K562 (cell line): ENCODE measurements around the gene CFDP1. TPM values are rescaled to one million over a fixed set of nuclear protein-coding genes. Genes with fewer than 3 reads are reported as not detected.

Experiments
- BCL6 ChIP-seq: fragments of 250-450 bp; sonication (Bioruptor Pico); IDR thresholded peaks from 2 replicates; pipeline ENCODE4 v1.4.0; 2020
- CREM ChIP-seq: IDR thresholded peaks from 2 replicates; pipeline ENCODE4 v1.6.1; 2014; ENCODE audit warnings: antibody characterized with exemption, low read depth
- HNRNPL ChIP-seq: fragments of 200-400 bp; formaldehyde crosslinking; IDR thresholded peaks from 2 replicates; pipeline ENCODE4 v1.6.1; 2017; ENCODE audit warnings: low read depth, mild to moderate bottlenecking, low read length
- KDM5B ChIP-seq: fragments of 200-600 bp; sonication (generic); IDR thresholded peaks from 2 replicates; pipeline ENCODE4 v1.6.1; 2012; ENCODE audit warnings: low read depth, mild to moderate bottlenecking, moderate library complexity, low read length, control low read depth, inconsistent platforms; ENCODE audit not compliant: insufficient replicate concordance
- KLF1 ChIP-seq: fragments of 450-650 bp; IDR thresholded peaks from 2 replicates; pipeline ENCODE4 v1.6.1; 2016; ENCODE audit warnings: missing genetic modification characterization, missing compliant biosample characterization
- MCM3 ChIP-seq: fragments of 450-650 bp; IDR thresholded peaks from 2 replicates; pipeline ENCODE4 v1.6.1; 2016
- NFE2 ChIP-seq: IDR thresholded peaks from 2 replicates; pipeline ENCODE4 v1.6.1; 2014; ENCODE audit warnings: antibody characterized with exemption, low read depth
- NUFIP1 ChIP-seq: fragments of 450-650 bp; IDR thresholded peaks from 2 replicates; pipeline ENCODE4 v1.6.1; 2018; ENCODE audit not compliant: partially characterized antibody
- TBL1XR1 ChIP-seq, 2 experiments: IDR thresholded peaks; 2 replicates each; pipeline ENCODE4 v1.6.1; 2012; ENCODE audit warnings: improper control_type of control experiment in 2 of 2, low read length in 2 of 2, mild to moderate bottlenecking in 1 of 2
- ZFPM2 ChIP-seq: fragments of 250-450 bp; sonication (Bioruptor Pico); IDR thresholded peaks from 2 replicates; pipeline ENCODE4 v1.5.1; 2022; ENCODE audit warnings: mild to moderate bottlenecking
- ZNF146 ChIP-seq: IDR thresholded peaks from one replicate; pipeline ENCODE4 v1.6.1; 2018; ENCODE audit warnings: missing compliant biosample characterization; ENCODE audit not compliant: unreplicated experiment
- ZNF436 ChIP-seq: fragments of 250-450, 450-650 bp; sonication (Bioruptor Pico); formaldehyde crosslinking; IDR thresholded peaks from 2 replicates; pipeline ENCODE4 v1.7.0; 2020; ENCODE audit warnings: mild to moderate bottlenecking
- ZNF696 ChIP-seq: fragments of 250-450 bp; sonication (Bioruptor Pico); conservative IDR thresholded peaks from 2 replicates; pipeline ENCODE4 v1.4.0; 2020; ENCODE audit warnings: mild to moderate bottlenecking, moderate library complexity
- polyA plus RNA-seq, 8 experiments: library from polyadenylated mRNA; depleted of rRNA in 4 of 8; stranded (reverse) in 5 of 8; unstranded in 3 of 8; fragments of >200 nt; fragmentation: Nextera tagmentation in 2 of 8; fragmentation: Illumina TruSeq in 1 of 8; extraction: Ambion mirVana in 2 of 8; extraction: Trizol in 1 of 8; gene quantifications; 2 replicates each; pipeline versions ENCODE4 v1.2.1 to v1.2.3, GENCODE V29; 2011 to 2014; ENCODE audit warnings: inconsistent platforms in 1 of 8, missing spikeins in 1 of 8
- total RNA-seq, 7 experiments: library from RNA; depleted of rRNA in 6 of 7; stranded (reverse); fragments of >200 nt in 6 of 7; fragmentation: Illumina TruSeq in 2 of 7; extraction: Trizol in 2 of 7; gene quantifications; 2 replicates each; pipeline versions ENCODE4 v1.2.1 to v1.2.3, GENCODE V29; 2011 to 2021; ENCODE audit warnings: low replicate concordance in 1 of 7
- TF ChIP-seq, protein P1 (sequence below), 2 experiments: fragments of 450-650 bp in 1 of 2; sonication (generic) in 1 of 2; formaldehyde crosslinking; conservative IDR thresholded peaks; 2 replicates each; pipeline versions ENCODE4 v1.4.0 to v1.8.1; 2020 to 2022; ENCODE audit warnings: mild to moderate bottlenecking in 1 of 2, missing genetic modification reagents in 1 of 2
- TF ChIP-seq, protein P2 (sequence below): sonication (generic); formaldehyde crosslinking; IDR thresholded peaks from 2 replicates; pipeline ENCODE4 v1.8.1; 2023; ENCODE audit warnings: mild to moderate bottlenecking, missing genetic modification reagents
- TF ChIP-seq, protein P3 (sequence below): sonication (generic); formaldehyde crosslinking; IDR thresholded peaks from 2 replicates; pipeline ENCODE4 v1.8.1; 2023; ENCODE audit warnings: mild to moderate bottlenecking, missing genetic modification reagents
- TF ChIP-seq, protein P4 (sequence below), 3 experiments: IDR thresholded peaks in 2 of 3; conservative IDR thresholded peaks in 1 of 3; 2 replicates each; pipeline ENCODE4 v1.5.1; 2011 to 2012; ENCODE audit warnings: low read length in 3 of 3, mild to moderate bottlenecking in 3 of 3, control low read depth in 2 of 3, improper control_type of control experiment in 1 of 3, inconsistent platforms in 1 of 3, low read depth in 1 of 3, mixed read lengths in 1 of 3, moderate library complexity in 1 of 3; ENCODE audit not compliant: insufficient read depth in 2 of 3
- TF ChIP-seq, protein P5 (sequence below), 2 experiments: fragments of 450-650 bp; IDR thresholded peaks; 2 replicates each; pipeline ENCODE4 v1.6.1; 2018; ENCODE audit warnings: mild to moderate bottlenecking in 2 of 2, low read depth in 1 of 2; ENCODE audit not compliant: partially characterized antibody in 2 of 2

CFDP1 gene
- total and polyA plus RNA-seq, 9 of the 15 experiments (the other 6 are each of a cell fraction or from before 2014, with no cell fraction given): 31.5 to 78.4 (median 61.7) TPM

DNA sequence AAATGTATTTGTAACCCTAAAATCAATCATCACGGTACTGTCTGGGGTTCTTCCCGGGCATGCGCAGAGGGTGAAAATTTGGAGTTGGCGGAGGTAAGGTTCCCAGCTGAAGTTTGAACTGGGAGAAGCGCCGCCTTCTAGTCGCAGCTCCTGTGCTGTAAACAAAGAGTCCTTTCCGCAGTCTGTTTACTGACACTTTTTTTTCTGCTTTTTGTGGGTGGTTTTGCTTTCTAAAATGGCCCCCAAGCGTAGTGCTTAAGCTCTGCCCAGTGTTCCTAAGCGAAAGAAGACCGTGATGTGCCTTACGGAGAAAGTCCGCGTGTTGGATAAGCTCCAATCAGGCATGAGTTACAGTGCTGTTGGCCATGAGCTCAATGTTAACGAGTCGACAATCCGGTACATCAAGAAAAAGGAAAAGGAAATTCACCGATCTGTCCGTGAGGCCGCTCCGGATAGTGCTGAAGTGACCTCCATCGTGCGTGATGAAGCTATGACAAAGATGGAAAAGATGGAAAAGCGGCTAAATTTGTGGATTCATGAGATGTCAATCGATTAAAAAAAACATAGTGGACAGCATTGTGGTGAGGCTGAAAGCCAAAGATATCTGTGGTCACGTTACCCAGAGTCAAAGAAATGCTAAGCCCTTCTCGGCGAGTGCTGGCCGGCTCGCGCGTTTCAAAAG lies 570 bp upstream of the CFDP1 start (continued):
- TF ChIP-seq, protein P1, sequence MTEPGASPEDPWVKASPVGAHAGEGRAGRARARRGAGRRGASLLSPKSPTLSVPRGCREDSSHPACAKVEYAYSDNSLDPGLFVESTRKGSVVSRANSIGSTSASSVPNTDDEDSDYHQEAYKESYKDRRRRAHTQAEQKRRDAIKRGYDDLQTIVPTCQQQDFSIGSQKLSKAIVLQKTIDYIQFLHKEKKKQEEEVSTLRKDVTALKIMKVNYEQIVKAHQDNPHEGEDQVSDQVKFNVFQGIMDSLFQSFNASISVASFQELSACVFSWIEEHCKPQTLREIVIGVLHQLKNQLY (CRISPR knock-in tag; conservative IDR thresholded peaks at IDR 0.05): no peak
- TF ChIP-seq, protein P2, sequence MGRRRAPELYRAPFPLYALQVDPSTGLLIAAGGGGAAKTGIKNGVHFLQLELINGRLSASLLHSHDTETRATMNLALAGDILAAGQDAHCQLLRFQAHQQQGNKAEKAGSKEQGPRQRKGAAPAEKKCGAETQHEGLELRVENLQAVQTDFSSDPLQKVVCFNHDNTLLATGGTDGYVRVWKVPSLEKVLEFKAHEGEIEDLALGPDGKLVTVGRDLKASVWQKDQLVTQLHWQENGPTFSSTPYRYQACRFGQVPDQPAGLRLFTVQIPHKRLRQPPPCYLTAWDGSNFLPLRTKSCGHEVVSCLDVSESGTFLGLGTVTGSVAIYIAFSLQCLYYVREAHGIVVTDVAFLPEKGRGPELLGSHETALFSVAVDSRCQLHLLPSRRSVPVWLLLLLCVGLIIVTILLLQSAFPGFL (CRISPR knock-in tag): no peak
- TF ChIP-seq ZNF436: no peak
- no peak for TF ChIP-seq HNRNPL
- TF ChIP-seq, protein P3, sequence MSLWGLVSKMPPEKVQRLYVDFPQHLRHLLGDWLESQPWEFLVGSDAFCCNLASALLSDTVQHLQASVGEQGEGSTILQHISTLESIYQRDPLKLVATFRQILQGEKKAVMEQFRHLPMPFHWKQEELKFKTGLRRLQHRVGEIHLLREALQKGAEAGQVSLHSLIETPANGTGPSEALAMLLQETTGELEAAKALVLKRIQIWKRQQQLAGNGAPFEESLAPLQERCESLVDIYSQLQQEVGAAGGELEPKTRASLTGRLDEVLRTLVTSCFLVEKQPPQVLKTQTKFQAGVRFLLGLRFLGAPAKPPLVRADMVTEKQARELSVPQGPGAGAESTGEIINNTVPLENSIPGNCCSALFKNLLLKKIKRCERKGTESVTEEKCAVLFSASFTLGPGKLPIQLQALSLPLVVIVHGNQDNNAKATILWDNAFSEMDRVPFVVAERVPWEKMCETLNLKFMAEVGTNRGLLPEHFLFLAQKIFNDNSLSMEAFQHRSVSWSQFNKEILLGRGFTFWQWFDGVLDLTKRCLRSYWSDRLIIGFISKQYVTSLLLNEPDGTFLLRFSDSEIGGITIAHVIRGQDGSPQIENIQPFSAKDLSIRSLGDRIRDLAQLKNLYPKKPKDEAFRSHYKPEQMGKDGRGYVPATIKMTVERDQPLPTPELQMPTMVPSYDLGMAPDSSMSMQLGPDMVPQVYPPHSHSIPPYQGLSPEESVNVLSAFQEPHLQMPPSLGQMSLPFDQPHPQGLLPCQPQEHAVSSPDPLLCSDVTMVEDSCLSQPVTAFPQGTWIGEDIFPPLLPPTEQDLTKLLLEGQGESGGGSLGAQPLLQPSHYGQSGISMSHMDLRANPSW (CRISPR knock-in tag): 0 out of 2 replicates have a peak, but pooled peaks have one; percentile 4
- TF ChIP-seq NUFIP1: no peak
- TF ChIP-seq ZNF696: no peak
- peak; percentile 67 for TF ChIP-seq KDM5B
- no peak for TF ChIP-seq NFE2
- TF ChIP-seq MCM3: no peak
- no peak for TF ChIP-seq ZFPM2
- no peak for TF ChIP-seq TBL1XR1 (IDR thresholded peaks at IDR 0.05; ENCODE audit: low read length in 2 of 2)
- TF ChIP-seq, protein P4, sequence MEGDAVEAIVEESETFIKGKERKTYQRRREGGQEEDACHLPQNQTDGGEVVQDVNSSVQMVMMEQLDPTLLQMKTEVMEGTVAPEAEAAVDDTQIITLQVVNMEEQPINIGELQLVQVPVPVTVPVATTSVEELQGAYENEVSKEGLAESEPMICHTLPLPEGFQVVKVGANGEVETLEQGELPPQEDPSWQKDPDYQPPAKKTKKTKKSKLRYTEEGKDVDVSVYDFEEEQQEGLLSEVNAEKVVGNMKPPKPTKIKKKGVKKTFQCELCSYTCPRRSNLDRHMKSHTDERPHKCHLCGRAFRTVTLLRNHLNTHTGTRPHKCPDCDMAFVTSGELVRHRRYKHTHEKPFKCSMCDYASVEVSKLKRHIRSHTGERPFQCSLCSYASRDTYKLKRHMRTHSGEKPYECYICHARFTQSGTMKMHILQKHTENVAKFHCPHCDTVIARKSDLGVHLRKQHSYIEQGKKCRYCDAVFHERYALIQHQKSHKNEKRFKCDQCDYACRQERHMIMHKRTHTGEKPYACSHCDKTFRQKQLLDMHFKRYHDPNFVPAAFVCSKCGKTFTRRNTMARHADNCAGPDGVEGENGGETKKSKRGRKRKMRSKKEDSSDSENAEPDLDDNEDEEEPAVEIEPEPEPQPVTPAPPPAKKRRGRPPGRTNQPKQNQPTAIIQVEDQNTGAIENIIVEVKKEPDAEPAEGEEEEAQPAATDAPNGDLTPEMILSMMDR (IDR thresholded peaks at IDR 0.05 in 2 of 3, conservative IDR thresholded peaks at IDR 0.05 in 1 of 3; ENCODE audit: insufficient read depth in 2 of 3, low read depth in 1 of 3, low read length in 3 of 3): no peak
- TF ChIP-seq ZNF146 (CRISPR knock-in tag): no peak
- TF ChIP-seq BCL6 (CRISPR knock-in tag): no peak
- TF ChIP-seq, protein P5, sequence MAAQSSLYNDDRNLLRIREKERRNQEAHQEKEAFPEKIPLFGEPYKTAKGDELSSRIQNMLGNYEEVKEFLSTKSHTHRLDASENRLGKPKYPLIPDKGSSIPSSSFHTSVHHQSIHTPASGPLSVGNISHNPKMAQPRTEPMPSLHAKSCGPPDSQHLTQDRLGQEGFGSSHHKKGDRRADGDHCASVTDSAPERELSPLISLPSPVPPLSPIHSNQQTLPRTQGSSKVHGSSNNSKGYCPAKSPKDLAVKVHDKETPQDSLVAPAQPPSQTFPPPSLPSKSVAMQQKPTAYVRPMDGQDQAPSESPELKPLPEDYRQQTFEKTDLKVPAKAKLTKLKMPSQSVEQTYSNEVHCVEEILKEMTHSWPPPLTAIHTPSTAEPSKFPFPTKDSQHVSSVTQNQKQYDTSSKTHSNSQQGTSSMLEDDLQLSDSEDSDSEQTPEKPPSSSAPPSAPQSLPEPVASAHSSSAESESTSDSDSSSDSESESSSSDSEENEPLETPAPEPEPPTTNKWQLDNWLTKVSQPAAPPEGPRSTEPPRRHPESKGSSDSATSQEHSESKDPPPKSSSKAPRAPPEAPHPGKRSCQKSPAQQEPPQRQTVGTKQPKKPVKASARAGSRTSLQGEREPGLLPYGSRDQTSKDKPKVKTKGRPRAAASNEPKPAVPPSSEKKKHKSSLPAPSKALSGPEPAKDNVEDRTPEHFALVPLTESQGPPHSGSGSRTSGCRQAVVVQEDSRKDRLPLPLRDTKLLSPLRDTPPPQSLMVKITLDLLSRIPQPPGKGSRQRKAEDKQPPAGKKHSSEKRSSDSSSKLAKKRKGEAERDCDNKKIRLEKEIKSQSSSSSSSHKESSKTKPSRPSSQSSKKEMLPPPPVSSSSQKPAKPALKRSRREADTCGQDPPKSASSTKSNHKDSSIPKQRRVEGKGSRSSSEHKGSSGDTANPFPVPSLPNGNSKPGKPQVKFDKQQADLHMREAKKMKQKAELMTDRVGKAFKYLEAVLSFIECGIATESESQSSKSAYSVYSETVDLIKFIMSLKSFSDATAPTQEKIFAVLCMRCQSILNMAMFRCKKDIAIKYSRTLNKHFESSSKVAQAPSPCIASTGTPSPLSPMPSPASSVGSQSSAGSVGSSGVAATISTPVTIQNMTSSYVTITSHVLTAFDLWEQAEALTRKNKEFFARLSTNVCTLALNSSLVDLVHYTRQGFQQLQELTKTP (IDR thresholded peaks at IDR 0.05; ENCODE audit: low read depth in 1 of 2, partially characterized antibody in 2 of 2): peak in 1 of 2 experiments; percentile 57
- no peak for TF ChIP-seq KLF1 (tag)
- peak; percentile 34; the same call in 1 of the 2 replicates for TF ChIP-seq CREM
